Measurements from ENCODE around the gene TFPT. TPM values are rescaled to one million over a fixed set of nuclear protein-coding genes. Genes with fewer than 3 reads are reported as not detected.

The TFPT gene
- total RNA-seq, 1 experiment from 2014 or later: 34.2 TPM

GRCh38 chr19:54151362-54152035 lies 36.0 kb upstream of the TFPT start:
- TF ChIP-seq CTCF (IDR thresholded peaks at IDR 0.05; ENCODE audit: unreplicated experiment): no peak
- intact Hi-C loops (cut with micrococcal nuclease; ENCODE audit: unreplicated experiment): no loop called here
- BruUV-seq (replicated peaks): no TSS peak
- H3K27ac Mint-ChIP-seq (ENCODE audit: unreplicated experiment): peak overlapping the region; percentile 6
- CTCF ChIA-PET: interaction anchor here (0.9 kb wide), 1 partner anchor 20 kb away, joined by 3 read pairs; no protein-coding TSS in a partner anchor
- H3K9me3 Mint-ChIP-seq (ENCODE audit: low read depth, unreplicated experiment): no peaks in the 10 kb centered on the region
- no peak overlapping the region for H3K4me3 Mint-ChIP-seq (ENCODE audit: low read depth, unreplicated experiment)
- DNase-seq: no peak
- peaks cover 1% of the 10 kb centered on the region for H3K4me1 Mint-ChIP-seq (ENCODE audit: low read depth, unreplicated experiment)
- no peaks in the 10 kb centered on the region for H3K27me3 Mint-ChIP-seq (ENCODE audit: unreplicated experiment)
- H3K36me3 Mint-ChIP-seq (ENCODE audit: insufficient read depth, unreplicated experiment): peaks cover 89% of the 10 kb centered on the region

GRCh38 chr19:54149021-54149812 lies 33.8 kb upstream of the TFPT start:
- DNase-seq: no peak
- Mint-ChIP-seq H3K36me3 (ENCODE audit: insufficient read depth, unreplicated experiment) (peaks cover 89% of the 10 kb centered on the region), H3K9me3 (ENCODE audit: low read depth, unreplicated experiment) (no peaks in the 10 kb centered on the region), H3K27me3 (ENCODE audit: unreplicated experiment) (no peaks in the 10 kb centered on the region), H3K4me3 (ENCODE audit: low read depth, unreplicated experiment) (peak overlapping the region; percentile 2), H3K27ac (ENCODE audit: unreplicated experiment) (peak overlapping the region; percentile 14), H3K4me1 (ENCODE audit: low read depth, unreplicated experiment) (peaks cover 7% of the 10 kb centered on the region)
- no peak for TF ChIP-seq CTCF (IDR thresholded peaks at IDR 0.05; ENCODE audit: unreplicated experiment)
- CTCF ChIA-PET: interaction anchor here (0.5 kb wide), 1 partner anchor 148 kb away, joined by 3 read pairs; no protein-coding TSS in a partner anchor
- BruUV-seq (replicated peaks): no TSS peak
- intact Hi-C loops (cut with micrococcal nuclease; ENCODE audit: unreplicated experiment): no loop called here

- H3K36me3 Mint-ChIP-seq (ENCODE audit: insufficient read depth, unreplicated experiment): peaks cover 89% of the 10 kb centered on the region
Measured at GRCh38 chr19:54148158-54148557, 32.7 kb upstream of the TFPT start.

DNA sequence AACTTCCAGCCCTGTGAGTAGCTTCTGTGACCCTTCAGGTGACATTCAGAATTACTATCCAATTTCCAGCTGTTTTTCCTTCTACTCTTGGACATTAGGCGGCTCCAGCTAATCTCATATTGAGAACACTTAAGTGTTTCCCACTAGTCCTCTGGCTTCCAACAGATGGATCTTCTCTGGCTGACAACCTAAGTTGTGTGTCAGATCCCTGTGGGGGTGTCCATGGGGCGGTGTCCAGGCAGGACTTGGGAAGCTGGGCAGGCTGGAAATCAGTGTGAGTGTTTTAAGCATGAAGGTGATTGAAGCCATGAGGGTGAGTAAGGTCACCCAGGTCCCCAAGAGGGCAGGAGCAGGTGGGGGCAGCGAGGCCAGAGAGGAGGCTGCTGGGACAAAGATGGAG lies 32.2 kb upstream of the TFPT start:
- CTCF ChIA-PET: no interaction called here
- no TSS peak for BruUV-seq (replicated peaks)
- H3K36me3 Mint-ChIP-seq (ENCODE audit: insufficient read depth, unreplicated experiment): peaks cover 89% of the 10 kb centered on the region

More at GRCh38 chr19:54148158-54148557, 32.7 kb upstream of the TFPT start:
- H3K27me3 Mint-ChIP-seq (ENCODE audit: unreplicated experiment): no peaks in the 10 kb centered on the region
- peaks cover 10% of the 10 kb centered on the region for H3K4me1 Mint-ChIP-seq (ENCODE audit: low read depth, unreplicated experiment)
- intact Hi-C loops (cut with micrococcal nuclease; ENCODE audit: unreplicated experiment): no loop called here
- CTCF ChIA-PET: no interaction called here
- H3K4me3 Mint-ChIP-seq (ENCODE audit: low read depth, unreplicated experiment): no peak overlapping the region
- H3K27ac Mint-ChIP-seq (ENCODE audit: unreplicated experiment): no peak overlapping the region
- no peak for TF ChIP-seq CTCF (IDR thresholded peaks at IDR 0.05; ENCODE audit: unreplicated experiment)
- DNase-seq: no peak
- BruUV-seq (replicated peaks): no TSS peak
- no peaks in the 10 kb centered on the region for H3K9me3 Mint-ChIP-seq (ENCODE audit: low read depth, unreplicated experiment)

More for the DNA sequence above, 32.2 kb upstream of the TFPT start:
- H3K4me1 Mint-ChIP-seq (ENCODE audit: low read depth, unreplicated experiment): peaks cover 10% of the 10 kb centered on the region
- no peak overlapping the region for H3K27ac Mint-ChIP-seq (ENCODE audit: unreplicated experiment)
- H3K9me3 Mint-ChIP-seq (ENCODE audit: low read depth, unreplicated experiment): no peaks in the 10 kb centered on the region
- H3K4me3 Mint-ChIP-seq (ENCODE audit: low read depth, unreplicated experiment): no peak overlapping the region
- no peak for TF ChIP-seq CTCF (IDR thresholded peaks at IDR 0.05; ENCODE audit: unreplicated experiment)
- H3K27me3 Mint-ChIP-seq (ENCODE audit: unreplicated experiment): no peaks in the 10 kb centered on the region
- DNase-seq: no peak
- intact Hi-C loops (cut with micrococcal nuclease; ENCODE audit: unreplicated experiment): no loop called here

Data from Calu3 (cell line).